Left colon (tissue), 2 donors: ENCODE results near the gene MAST4. TPM values are rescaled to one million over a fixed set of nuclear protein-coding genes. Genes with fewer than 3 reads are reported as not detected.

Experiments used
- ATAC-seq: fragments of 200-7000 bp; cut with Tn5 transposase; one replicate; pipeline ENCODE4 v1.9.1; 2020; ENCODE audit warnings: mild to moderate bottlenecking, moderate library complexity
- DNase-seq, 2 donors: peaks; one replicate each; pipeline ENCODE4 v3.0.0-alpha.2; 2020
- intact Hi-C, 2 donors: fragments of 100-400 bp; cut with DNase I in 1 of 2; cut with micrococcal nuclease in 1 of 2; formaldehyde crosslinking; loops; one replicate each; pipeline versions ENCODE4 v1.11.2 to v1.14.0; 2022; cut with DNase I, micrococcal nuclease
- total RNA-seq, 2 donors: library from RNA; stranded (reverse); fragmentation: NEBNext Ultra II Directional; extraction: Animal tissue kit (Norgen Biotek cat#: 25700); gene quantifications; one replicate each; pipeline ENCODE4 v1.2.1, GENCODE V29; 2021
- donor health status: DM: no; HTN: no; CAD: no.
- donor health status: DM: yes; HTN: yes; CAD: no.

Gene MAST4
- total RNA-seq, 2 donors from 2014 or later: 12.8 to 20.5 TPM

- peak; percentile 79 to 86 for DNase-seq
- intact Hi-C loops: no loop called here
- ATAC-seq: peak; percentile 80
Observed at GRCh38 chr5:67215519-67216471, 619.6 kb downstream of the MAST4 start.

- intact Hi-C loops: no loop called here
- ATAC-seq: no peak
- no peak for DNase-seq
Observed at GRCh38 chr5:67216564-67216963, 620.4 kb downstream of the MAST4 start.
